Measurements from ENCODE around the gene TBX4.

GRCh38 chr17:61524319-61524718, 72.1 kb downstream of the TBX4 start:
- TF ChIP-seq EZH2phosphoT487 (IDR thresholded peaks at IDR 0.05; ENCODE audit: insufficient read depth, low read depth): no peak
- no peak for TF ChIP-seq EZH2 (IDR thresholded peaks at IDR 0.05; ENCODE audit: insufficient read depth, poor library complexity, severe bottlenecking)
